GM12878 (cell line): Measurements from ENCODE around the gene NEBL. TPM values are rescaled to one million over a fixed set of nuclear protein-coding genes. Genes with fewer than 3 reads are reported as not detected.

Experiments
- ATAC-seq: fragments of 200-7000 bp; cut with Tn5 transposase; 3 replicates; pipeline ENCODE4 v1.9.1; 2020; ENCODE audit warnings: mild to moderate bottlenecking, moderate library complexity
- BruUV-seq: library from RNA; stranded (reverse); fragments of 400-500 nt; replicated peaks from 2 replicates; lab custom pipeline; 2021; lab: Mats Ljungman, UMichigan
- CTCF ChIA-PET: fragments of 300-600 bp; sonication (Branson Sonifier 250); formaldehyde crosslinking; extraction: SDS; loops from one replicate; lab custom pipeline; 2021; ENCODE audit warnings: inconsistent platforms; lab: Yijun Ruan, JAX
- POLR2A ChIA-PET: fragments of 350-600 bp; formaldehyde crosslinking; extraction: SDS; loops from one replicate; lab custom pipeline; 2021; ENCODE audit warnings: inconsistent platforms; lab: Charles Lee
- RAD21 ChIA-PET: fragments of 300-600 bp; sonication (Branson Sonifier 250); formaldehyde crosslinking; loops from one replicate; lab custom pipeline; 2023; ENCODE audit warnings: antibody characterized with exemption; ENCODE audit not compliant: unreplicated experiment; lab: Charles Lee
- SMC1A ChIA-PET: fragments of 300-600 bp; sonication (Branson Sonifier 250); formaldehyde crosslinking; loops from one replicate; lab custom pipeline; 2023; ENCODE audit not compliant: unreplicated experiment, uncharacterized antibody; lab: Charles Lee
- DNase-seq: peaks from one replicate; pipeline ENCODE4 v3.0.0-alpha.2; 2011; ENCODE audit warnings: low read depth, low spot score
- FAIRE-seq: peaks from 3 replicates; lab custom pipeline; 2011; peaks lifted over from hg19 to GRCh38; lab: Jason Lieb, UNC
- H2AFZ ChIP-seq: 2 replicates; pipeline ENCODE4 v1.6.0; 2011; ENCODE audit warnings: low read depth, low read length, control low read depth; ENCODE audit not compliant: control insufficient read depth
- H3K27ac ChIP-seq: 2 replicates; pipeline ENCODE4 v1.5.1; 2011; ENCODE audit warnings: control low read depth; ENCODE audit not compliant: control insufficient read depth, insufficient read depth
- H3K27me3 ChIP-seq, 2 experiments: replicated peaks in 1 of 2; 2 replicates each; pipeline versions ENCODE4 v1.6.0 to v1.6.1; 2011; ENCODE audit warnings: low read length in 1 of 2; ENCODE audit not compliant: control insufficient read depth in 2 of 2, insufficient read depth in 2 of 2
- H3K36me3 ChIP-seq, 2 experiments: 2 replicates each; pipeline ENCODE4 v1.5.1; 2011; ENCODE audit warnings: low read length in 1 of 2; ENCODE audit not compliant: control insufficient read depth in 2 of 2, insufficient read depth in 2 of 2
- H3K4me1 ChIP-seq: 2 replicates; pipeline ENCODE4 v1.6.1; 2011; ENCODE audit warnings: mild to moderate bottlenecking, low read length, moderate library complexity, mixed read lengths; ENCODE audit not compliant: control insufficient read depth, insufficient read depth
- H3K4me2 ChIP-seq: 2 replicates; pipeline ENCODE4 v1.6.0; 2011; ENCODE audit warnings: control low read depth; ENCODE audit not compliant: control insufficient read depth, insufficient read depth
- H3K4me3 ChIP-seq: fragments of 200-600 bp; sonication (generic); 2 replicates; pipeline ENCODE4 v1.5.1; 2016
- H3K79me2 ChIP-seq: 2 replicates; pipeline ENCODE4 v1.6.0; 2011; ENCODE audit warnings: low read length; ENCODE audit not compliant: control insufficient read depth, insufficient read depth
- H3K9ac ChIP-seq: 2 replicates; pipeline ENCODE4 v1.8.0; 2011; ENCODE audit warnings: low read length, control low read depth, mixed read lengths; ENCODE audit not compliant: control insufficient read depth, insufficient read depth
- H3K9me3 ChIP-seq: replicated peaks from 3 replicates; pipeline ENCODE4 v1.5.1; 2011; ENCODE audit warnings: mild to moderate bottlenecking, low read length; ENCODE audit not compliant: control insufficient read depth, insufficient read depth
- H4K20me1 ChIP-seq: 2 replicates; pipeline ENCODE4 v1.6.0; 2011; ENCODE audit not compliant: control insufficient read depth, insufficient read depth
- BCL11A ChIP-seq: IDR thresholded peaks from 2 replicates; pipeline ENCODE4 v1.6.1; 2011; ENCODE audit warnings: low read depth, low read length
- JUNB ChIP-seq: IDR thresholded peaks from 2 replicates; pipeline ENCODE4 v1.6.1; 2016; ENCODE audit warnings: antibody characterized with exemption, mild to moderate bottlenecking
- NFXL1 ChIP-seq: fragments of 450-650 bp; IDR thresholded peaks from 2 replicates; pipeline ENCODE4 v1.6.1; 2017; ENCODE audit warnings: antibody characterized with exemption, mild to moderate bottlenecking, borderline replicate concordance
- NKRF ChIP-seq: fragments of 450-650 bp; conservative IDR thresholded peaks from 2 replicates; pipeline ENCODE4 v1.6.1; 2017; ENCODE audit warnings: mild to moderate bottlenecking, moderate library complexity
- NR2C1 ChIP-seq: fragments of 450-650 bp; IDR thresholded peaks from 2 replicates; pipeline ENCODE4 v1.6.1; 2017; ENCODE audit warnings: antibody characterized with exemption, mild to moderate bottlenecking, moderate library complexity
- PKNOX1 ChIP-seq: fragments of 450-650 bp; IDR thresholded peaks from 2 replicates; pipeline ENCODE4 v1.6.1; 2016; ENCODE audit warnings: mild to moderate bottlenecking
- POLR2A ChIP-seq: IDR thresholded peaks from 2 replicates; pipeline ENCODE4 v1.6.1; 2011; ENCODE audit warnings: low read depth, mild to moderate bottlenecking, low read length
- SPI1 ChIP-seq: IDR thresholded peaks from 2 replicates; pipeline ENCODE4 v1.6.1; 2011; ENCODE audit warnings: low read depth, mild to moderate bottlenecking, low read length, moderate library complexity, borderline replicate concordance; ENCODE audit not compliant: insufficient read depth
- STAT1 ChIP-seq: fragments of 450-650 bp; conservative IDR thresholded peaks from 2 replicates; pipeline ENCODE4 v1.6.1; 2014; ENCODE audit warnings: antibody characterized with exemption, mild to moderate bottlenecking
- USF1 ChIP-seq: IDR thresholded peaks from 2 replicates; pipeline ENCODE4 v1.6.1; 2011; ENCODE audit warnings: borderline replicate concordance, low read depth, mild to moderate bottlenecking, moderate library complexity, mixed read lengths, low read length; ENCODE audit not compliant: insufficient read depth; ENCODE audit errors: extremely low read length
- ZBTB11 ChIP-seq: fragments of 450-650 bp; formaldehyde crosslinking; IDR thresholded peaks from 2 replicates; pipeline ENCODE4 v1.5.0; 2022; ENCODE audit warnings: mild to moderate bottlenecking, missing genetic modification characterization
- ZNF592 ChIP-seq: fragments of 450-650 bp; IDR thresholded peaks from 2 replicates; pipeline ENCODE4 v1.6.1; 2017; ENCODE audit warnings: mild to moderate bottlenecking, moderate library complexity
- WGBS: methylation state at CpG from one replicate; pipeline ENCODE4 v1.1.6; 2016; ENCODE audit warnings: low lambda C conversion rate; ENCODE audit not compliant: insufficient replicate concordance, insufficient coverage; ENCODE audit errors: missing lambda C conversion rate; 5-methylcytosine and 5-hydroxymethylcytosine counted together
- in situ Hi-C: fragments of 300-500 bp; cut with MboI; formaldehyde crosslinking; loops from 9 replicates; pipeline ENCODE4 v1.14.3; 2018; ENCODE audit warnings: mixed read lengths
- intact Hi-C: fragments of 100-400 bp; cut with micrococcal nuclease; formaldehyde crosslinking; loops from one replicate; pipeline ENCODE4 v1.14.2; 2022; ENCODE audit not compliant: unreplicated experiment
- polyA plus RNA-seq, 11 experiments: library from polyadenylated mRNA; depleted of rRNA in 4 of 11; unstranded in 6 of 11; stranded (reverse) in 5 of 11; fragments of >200 nt; fragmentation: Nextera tagmentation in 4 of 11; fragmentation: Illumina TruSeq in 1 of 11; extraction: Ambion mirVana in 4 of 11; extraction: Trizol in 1 of 11; gene quantifications; 1 replicate in 1 of 11; 2 replicates in 10 of 11; pipeline versions ENCODE4 v1.2.1 to v1.2.3, GENCODE V29; 2011 to 2016; ENCODE audit warnings: inconsistent platforms in 2 of 11, missing spikeins in 2 of 11, low read depth in 1 of 11
- total RNA-seq, 4 experiments: library from RNA; depleted of rRNA in 3 of 4; stranded (reverse); fragments of >200 nt in 3 of 4; fragmentation: Illumina TruSeq in 1 of 4; extraction: Trizol in 1 of 4; gene quantifications; 2 replicates each; pipeline versions ENCODE4 v1.2.1 to v1.2.3, GENCODE V29; 2013 to 2021

Gene NEBL
- total and polyA plus RNA-seq, 10 of the 15 experiments (the other 5 are each of a cell fraction or from before 2014, with no cell fraction given) = 0.04 to 0.56 (median 0.11) TPM; not detected in 6

- Histone ChIP-seq H4K20me1 (no peaks in the 10 kb centered on the region), H3K36me3 (no peaks in the 10 kb centered on the region), H3K27ac (no peak overlapping the region), H3K9ac (no peak overlapping the region), H3K79me2 (no peaks in the 10 kb centered on the region), H3K4me3 (no peak overlapping the region), H3K27me3 (no peaks in the 10 kb centered on the region), H3K4me1 (no peaks in the 10 kb centered on the region), H2AFZ (no peak overlapping the region), H3K4me2 (no peak overlapping the region), H3K9me3 (no peaks in the 10 kb centered on the region)
- in situ Hi-C loops = no loop called here
- TF ChIP-seq NKRF (no peak), POLR2A (no peak), NFXL1 (no peak), PKNOX1 (no peak), JUNB (no peak), BCL11A (no peak), STAT1 (no peak), USF1 (no peak), ZBTB11 (CRISPR knock-in tag) (no peak), SPI1 (no peak), ZNF592 (no peak), NR2C1 (no peak)
- intact Hi-C loops = no loop called here
- no peak for FAIRE-seq
- DNase-seq = no peak
- RAD21 ChIA-PET = no interaction called here
- SMC1A ChIA-PET = no interaction called here
- 40% methylated on average over 4 of the region's 4 CpGs for WGBS
- POLR2A ChIA-PET = no interaction called here
- CTCF ChIA-PET = no interaction called here
- no peak for ATAC-seq
- BruUV-seq = no TSS peak
Measured at GRCh38 chr10:20911626-20912025, 14.5 kb upstream of the NEBL start.
